ENCODE results near the gene MRGPRD.

DNA sequence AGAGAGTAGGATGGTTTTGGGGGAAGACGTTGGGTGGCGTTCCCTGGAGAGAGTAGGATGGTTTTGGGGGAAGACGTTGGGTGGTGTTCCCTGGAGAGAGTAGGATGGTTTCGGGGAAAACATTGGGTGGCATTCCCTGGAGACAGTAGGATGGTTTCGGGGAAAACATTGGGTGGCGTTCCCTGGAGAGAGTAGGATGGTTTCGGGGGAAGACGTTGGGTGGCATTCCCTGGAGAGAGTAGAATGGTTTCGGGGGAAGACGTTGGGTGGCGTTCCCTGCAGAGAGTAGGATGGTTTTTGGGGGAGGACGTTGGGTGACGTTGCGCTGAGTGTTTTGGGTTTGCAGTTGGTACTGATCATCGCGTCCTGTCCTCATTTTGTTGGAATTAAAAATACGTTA, 48.9 kb downstream of the MRGPRD start:
- TF ChIP-seq, protein P1, sequence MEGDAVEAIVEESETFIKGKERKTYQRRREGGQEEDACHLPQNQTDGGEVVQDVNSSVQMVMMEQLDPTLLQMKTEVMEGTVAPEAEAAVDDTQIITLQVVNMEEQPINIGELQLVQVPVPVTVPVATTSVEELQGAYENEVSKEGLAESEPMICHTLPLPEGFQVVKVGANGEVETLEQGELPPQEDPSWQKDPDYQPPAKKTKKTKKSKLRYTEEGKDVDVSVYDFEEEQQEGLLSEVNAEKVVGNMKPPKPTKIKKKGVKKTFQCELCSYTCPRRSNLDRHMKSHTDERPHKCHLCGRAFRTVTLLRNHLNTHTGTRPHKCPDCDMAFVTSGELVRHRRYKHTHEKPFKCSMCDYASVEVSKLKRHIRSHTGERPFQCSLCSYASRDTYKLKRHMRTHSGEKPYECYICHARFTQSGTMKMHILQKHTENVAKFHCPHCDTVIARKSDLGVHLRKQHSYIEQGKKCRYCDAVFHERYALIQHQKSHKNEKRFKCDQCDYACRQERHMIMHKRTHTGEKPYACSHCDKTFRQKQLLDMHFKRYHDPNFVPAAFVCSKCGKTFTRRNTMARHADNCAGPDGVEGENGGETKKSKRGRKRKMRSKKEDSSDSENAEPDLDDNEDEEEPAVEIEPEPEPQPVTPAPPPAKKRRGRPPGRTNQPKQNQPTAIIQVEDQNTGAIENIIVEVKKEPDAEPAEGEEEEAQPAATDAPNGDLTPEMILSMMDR (conservative IDR thresholded peaks at IDR 0.05; ENCODE audit: low read length): no peak
- no peak for TF ChIP-seq EZH2phosphoT487 (IDR thresholded peaks at IDR 0.05; ENCODE audit: borderline replicate concordance)

Data from Loucy (cell line).